Heart left ventricle (tissue), 13 donors: Measurements from ENCODE around the gene APOBEC3F.

Experiments
- POLR2A ChIP-seq, 2 donors: fragments of 450-650 bp; IDR thresholded peaks; one replicate each; pipeline ENCODE4 v1.6.1; 2017; ENCODE audit warnings: antibody characterized with exemption in 2 of 2, mild to moderate bottlenecking in 2 of 2, moderate library complexity in 2 of 2
- TF ChIP-seq, protein P1 (sequence below), 12 donors: fragments of 200-600 bp; sonication (generic) in 4 of 12; IDR thresholded peaks; one replicate each; pipeline versions ENCODE4 v1.5.0 to v1.8.0; 2018 to 2022; ENCODE audit warnings: antibody characterized with exemption in 12 of 12, mild to moderate bottlenecking in 5 of 12
- donor health status: ischemic (EF 13 %, LVEDD 7.1; RV severe dilation, severe dysfunction).
- donor health status: DM: no; HTN: yes; CAD: no.
- donor health status: DM: no; HTN: no; CAD: no.
- donor health status: ischemic (EF 25% LVEDD 6.9; RV normal size, moderate dysfunction).
- donor health status: ischemic (EF 25% LVEDD 5.7; RV mildly dilated, moderate dysfunction).
- donor health status: ischemic (EF 35%, LVEDD 5.7; RV mildly dilated, moderate dysfunction).
- donor health status: nonischemic (EF 11% LVEDD 7.7; RV severe dilation, severe dysfunction).
- donor health status: DM: yes; HTN: yes; CAD: no.
- donor health status: PGD.
- donor health status: ischemic (EF 29% LVEDD 5.4; RV normal size, mild dysfunction).
- donor health status: nonischemic (EF 23%, LVEDD 6.1; RV moderate dilation, normal function).

DNA sequence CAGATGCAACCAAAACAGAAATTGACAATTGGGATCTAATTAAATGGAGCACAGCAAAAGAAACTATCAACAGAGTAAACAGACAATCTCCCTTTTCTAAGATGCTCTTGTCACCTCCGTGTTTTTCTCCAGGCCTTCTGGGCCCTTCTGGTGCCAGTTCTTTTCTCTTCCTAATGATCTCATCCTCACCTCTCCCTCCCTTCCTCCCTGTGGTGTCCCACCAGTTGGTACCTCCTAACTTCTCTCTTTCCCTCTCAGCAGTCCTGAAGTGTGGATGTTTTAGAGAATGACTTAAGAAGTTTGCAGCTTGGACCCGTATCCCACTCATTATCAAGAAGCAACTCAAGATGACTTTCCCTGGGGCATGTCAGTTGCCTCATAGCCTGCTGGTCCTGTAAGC, 62.8 kb downstream of the APOBEC3F start:
- TF ChIP-seq, protein P1, sequence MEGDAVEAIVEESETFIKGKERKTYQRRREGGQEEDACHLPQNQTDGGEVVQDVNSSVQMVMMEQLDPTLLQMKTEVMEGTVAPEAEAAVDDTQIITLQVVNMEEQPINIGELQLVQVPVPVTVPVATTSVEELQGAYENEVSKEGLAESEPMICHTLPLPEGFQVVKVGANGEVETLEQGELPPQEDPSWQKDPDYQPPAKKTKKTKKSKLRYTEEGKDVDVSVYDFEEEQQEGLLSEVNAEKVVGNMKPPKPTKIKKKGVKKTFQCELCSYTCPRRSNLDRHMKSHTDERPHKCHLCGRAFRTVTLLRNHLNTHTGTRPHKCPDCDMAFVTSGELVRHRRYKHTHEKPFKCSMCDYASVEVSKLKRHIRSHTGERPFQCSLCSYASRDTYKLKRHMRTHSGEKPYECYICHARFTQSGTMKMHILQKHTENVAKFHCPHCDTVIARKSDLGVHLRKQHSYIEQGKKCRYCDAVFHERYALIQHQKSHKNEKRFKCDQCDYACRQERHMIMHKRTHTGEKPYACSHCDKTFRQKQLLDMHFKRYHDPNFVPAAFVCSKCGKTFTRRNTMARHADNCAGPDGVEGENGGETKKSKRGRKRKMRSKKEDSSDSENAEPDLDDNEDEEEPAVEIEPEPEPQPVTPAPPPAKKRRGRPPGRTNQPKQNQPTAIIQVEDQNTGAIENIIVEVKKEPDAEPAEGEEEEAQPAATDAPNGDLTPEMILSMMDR (IDR thresholded peaks at IDR 0.05): no peak
- no peak for TF ChIP-seq POLR2A (IDR thresholded peaks at IDR 0.05)
